Mesodermal cell (in vitro differentiated cells): ENCODE measurements around the gene SMIM13. TPM values are rescaled to one million over a fixed set of nuclear protein-coding genes. Genes with fewer than 3 reads are reported as not detected.

Experiments
- H3K27ac ChIP-seq: 2 replicates; pipeline ENCODE4 v1.7.0; 2013; ENCODE audit warnings: mild to moderate bottlenecking, low read depth, low read length, moderate library complexity; ENCODE audit not compliant: severe bottlenecking
- H3K36me3 ChIP-seq: 2 replicates; pipeline ENCODE4 v1.7.1; 2013; ENCODE audit warnings: mild to moderate bottlenecking, low read length, moderate library complexity; ENCODE audit not compliant: control insufficient read depth, insufficient read depth
- H3K4me1 ChIP-seq: one replicate; pipeline ENCODE4 v1.7.1; 2013; ENCODE audit warnings: mild to moderate bottlenecking, low read length; ENCODE audit not compliant: insufficient read depth, control insufficient read depth, poor library complexity, severe bottlenecking
- H3K4me3 ChIP-seq: 2 replicates; pipeline ENCODE4 v1.7.0; 2013; ENCODE audit warnings: low read length, control low read depth, mild to moderate bottlenecking; ENCODE audit not compliant: insufficient read depth, poor library complexity, severe bottlenecking; ENCODE audit errors: extremely low read depth
- H3K9me3 ChIP-seq: 2 replicates; pipeline ENCODE4 v1.7.1; 2013; ENCODE audit warnings: mild to moderate bottlenecking, low read length, moderate library complexity; ENCODE audit not compliant: control insufficient read depth
- WGBS, 2 experiments: methylation state at CpG; one replicate each; pipeline ENCODE4 v1.1.5; 2013; ENCODE audit warnings: missing lambda C conversion rate in 2 of 2; ENCODE audit not compliant: insufficient coverage in 2 of 2; 5-methylcytosine and 5-hydroxymethylcytosine counted together
- polyA plus RNA-seq, 2 experiments: library from polyadenylated mRNA; stranded (reverse); fragments of 50-300 nt; gene quantifications; one replicate each; pipeline ENCODE4 v1.2.3, GENCODE V29; 2013

Gene SMIM13
- 12.6 TPM for polyA plus RNA-seq (2013, experiment 1 of 2)
- polyA plus RNA-seq (2013, experiment 2 of 2) = 11.2 TPM

DNA sequence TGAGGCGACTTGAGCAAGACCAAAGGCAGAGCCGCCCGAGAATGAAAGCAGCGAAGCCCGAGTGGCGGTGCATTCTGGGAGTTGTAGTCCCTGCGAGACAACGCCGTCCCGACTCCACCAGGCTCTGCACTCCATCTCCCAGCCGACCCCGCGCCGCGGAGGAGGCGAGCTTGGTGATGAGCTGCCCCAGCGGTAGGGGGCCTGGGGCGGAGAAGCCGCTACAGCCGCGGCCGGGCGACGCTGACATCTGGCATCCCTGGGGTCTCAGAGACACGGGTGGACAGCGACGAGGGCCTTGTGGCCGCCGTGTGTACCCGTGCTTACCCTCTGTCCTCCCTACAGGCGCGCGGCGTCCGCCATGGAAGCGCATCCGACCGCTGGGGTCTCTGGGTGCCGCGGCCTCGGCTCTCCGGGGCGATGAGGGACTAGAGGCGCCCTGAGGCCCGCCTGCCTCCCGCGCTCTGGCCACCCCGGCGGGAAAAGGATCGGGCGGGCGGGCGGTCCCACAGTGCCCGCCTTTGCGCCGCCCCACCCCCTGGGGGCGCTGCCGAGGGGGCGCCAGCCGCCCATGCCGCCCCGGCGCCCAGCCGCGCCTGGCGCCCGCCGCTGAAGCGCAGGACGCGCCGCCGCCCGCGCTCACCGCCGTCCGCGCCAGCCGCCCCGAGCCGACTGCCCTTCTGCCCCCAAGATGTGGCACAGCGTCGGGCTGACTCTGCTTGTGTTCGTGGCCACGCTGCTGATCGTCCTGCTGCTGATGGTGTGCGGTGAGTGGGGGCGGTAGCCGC, at the start of gene SMIM13:
Gene SMIM13 (plus strand): TSS at position 209 of the 785 bp plus-strand sequence. CDS start 480 bp downstream, at position 689.
- Histone ChIP-seq H3K4me3 (peak within 1 kb of the TSS; percentile 80), H3K27ac (peak within 1 kb of the TSS; percentile 92), H3K36me3 (peaks cover 23% of the 10 kb centered on the region), H3K9me3 (no peaks in the 10 kb centered on the region), H3K4me1 (no peaks in the 10 kb centered on the region)
- 0 to 1% methylated on average over 57 to 78 of the region's 90 CpGs for WGBS, 2 experiments

DNA sequence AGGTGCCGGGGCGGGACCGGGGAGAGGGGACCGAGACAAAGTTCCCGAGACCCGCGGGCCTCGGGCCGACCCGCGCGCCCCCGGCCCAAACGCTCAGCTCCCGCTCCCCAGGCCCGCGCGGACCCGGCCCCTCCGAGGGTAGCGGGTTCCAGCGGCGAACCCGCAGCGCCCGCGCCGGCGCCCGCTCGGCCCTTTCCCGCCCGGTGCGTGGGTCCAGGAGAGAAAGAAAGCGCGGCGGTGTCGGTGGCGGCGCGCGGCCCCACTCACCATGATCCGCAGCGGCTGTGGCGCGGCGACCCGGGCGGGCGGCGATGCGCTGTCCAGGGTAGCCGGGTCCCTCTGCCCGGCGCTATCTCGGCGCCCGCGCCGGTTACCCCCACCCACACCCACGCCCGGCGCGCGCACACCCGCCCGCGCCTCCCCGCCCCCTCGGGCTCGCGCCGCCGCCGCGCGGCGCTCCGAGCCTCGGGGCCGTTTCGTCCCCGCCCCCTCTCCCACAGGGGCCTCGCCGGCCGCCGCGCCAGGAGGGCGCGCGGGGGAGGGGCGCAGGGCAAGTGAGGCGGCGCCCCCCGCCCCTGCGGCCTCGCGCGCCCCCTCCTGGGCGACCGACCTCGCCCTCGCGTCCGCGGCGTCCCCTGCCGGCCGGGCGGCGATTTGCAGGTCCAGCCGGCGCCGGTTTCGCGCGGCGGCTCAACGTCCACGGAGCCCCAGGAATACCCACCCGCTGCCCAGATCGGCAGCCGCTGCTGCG, 49.5 kb upstream of the SMIM13 start, which contains the start of gene ELOVL2:
Gene ELOVL2 (minus strand): TSS at position 345 of the 751 bp plus-strand sequence. CDS start 75 bp downstream, at position 270.
- H3K9me3 ChIP-seq = no peaks in the 10 kb centered on the region

DNA sequence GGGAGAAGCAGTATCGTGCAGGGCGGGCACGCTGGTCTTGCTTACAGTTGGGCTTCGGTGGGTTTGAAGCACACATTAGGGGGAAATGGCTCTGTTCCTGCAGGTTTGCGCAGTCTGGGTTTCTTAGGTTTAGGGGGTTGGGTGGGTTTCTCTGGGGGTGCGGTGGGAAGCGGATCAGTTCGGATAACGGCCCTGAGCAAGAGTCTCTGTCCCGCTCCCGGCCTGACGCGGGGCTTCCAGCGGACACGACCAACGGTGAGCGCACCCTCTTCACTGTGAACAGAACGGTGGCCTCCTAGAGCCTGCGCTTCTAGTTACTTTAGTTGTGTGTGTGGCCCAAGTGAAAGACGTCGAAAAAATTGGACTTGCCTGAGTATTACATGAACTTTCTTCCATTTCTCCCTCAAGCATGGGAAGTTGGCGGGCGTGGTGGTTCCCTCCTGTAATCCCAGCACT, 48.9 kb upstream of the SMIM13 start:
- no peaks in the 10 kb centered on the region for H3K9me3 ChIP-seq
- H3K4me3 ChIP-seq = peak overlapping the region; percentile 35
- no peak overlapping the region for H3K27ac ChIP-seq
- H3K4me1 ChIP-seq = peaks cover 11% of the 10 kb centered on the region
- no peaks in the 10 kb centered on the region for H3K36me3 ChIP-seq
- 49 to 87% methylated on average over 7 to 19 of the region's 23 CpGs for whole genome bisulfite sequencing, 2 experiments

More for the DNA sequence above, 49.5 kb upstream of the SMIM13 start, which contains the start of gene ELOVL2:
- Histone ChIP-seq H3K4me1 (peaks cover 12% of the 10 kb centered on the region), H3K27ac (no peak within 1 kb of the TSS), H3K36me3 (no peaks in the 10 kb centered on the region), H3K4me3 (peak within 1 kb of the TSS; percentile 63)
- WGBS, 2 experiments = 1 to 2% methylated on average over 48 to 98 of the region's 124 CpGs

DNA sequence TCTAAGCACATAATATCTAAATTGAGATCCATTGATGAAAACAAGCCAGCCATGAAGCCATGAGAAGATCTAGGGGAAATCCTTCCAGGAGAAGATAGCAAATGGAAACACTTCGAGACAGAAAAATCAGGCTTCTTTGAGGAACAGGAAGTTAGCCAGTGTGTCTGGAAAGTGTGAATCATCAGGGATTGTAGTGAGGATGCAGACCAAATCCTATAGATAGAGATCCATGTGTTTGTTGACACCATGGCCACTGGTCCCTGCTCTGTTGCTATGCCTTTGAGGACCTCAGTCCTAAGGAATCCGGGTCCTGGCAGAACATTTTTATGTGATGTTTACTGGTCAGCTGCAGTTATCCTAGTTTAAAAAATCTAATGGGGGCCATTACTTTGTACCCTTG, 42.9 kb upstream of the SMIM13 start:
- peak overlapping the region; percentile 93 for H3K27ac ChIP-seq
- peaks cover 18% of the 10 kb centered on the region for H3K4me1 ChIP-seq
- H3K4me3 ChIP-seq = no peak overlapping the region
- H3K36me3 ChIP-seq = no peaks in the 10 kb centered on the region
- WGBS, 2 experiments = 36 to 45% methylated on average over 2 of the region's 2 CpGs
- H3K9me3 ChIP-seq = no peaks in the 10 kb centered on the region

DNA sequence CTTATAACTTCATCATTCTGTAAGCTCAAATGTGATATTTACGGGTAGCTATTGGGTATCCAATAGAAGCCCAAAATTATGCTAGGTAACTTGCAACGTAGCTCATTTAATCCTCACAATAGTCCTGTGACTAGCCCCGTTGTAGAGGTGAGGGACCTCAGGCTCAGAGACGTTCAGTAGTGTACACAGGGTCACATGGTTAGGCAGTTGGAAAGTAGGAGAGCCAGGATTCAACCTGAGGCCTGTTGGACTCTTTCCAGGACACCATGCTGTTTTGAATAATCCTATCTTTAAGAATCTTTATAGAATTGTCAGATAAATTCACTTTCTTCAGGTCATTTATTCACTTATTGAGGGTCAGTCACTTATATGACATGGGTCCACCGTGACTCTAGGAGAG, 40.3 kb upstream of the SMIM13 start:
- Histone ChIP-seq H3K36me3 (no peaks in the 10 kb centered on the region), H3K4me3 (no peak overlapping the region), H3K9me3 (no peaks in the 10 kb centered on the region), H3K27ac (no peak overlapping the region), H3K4me1 (peaks cover 26% of the 10 kb centered on the region)
- WGBS, 2 experiments = 89 to 100% methylated on average over 5 of the region's 5 CpGs

DNA sequence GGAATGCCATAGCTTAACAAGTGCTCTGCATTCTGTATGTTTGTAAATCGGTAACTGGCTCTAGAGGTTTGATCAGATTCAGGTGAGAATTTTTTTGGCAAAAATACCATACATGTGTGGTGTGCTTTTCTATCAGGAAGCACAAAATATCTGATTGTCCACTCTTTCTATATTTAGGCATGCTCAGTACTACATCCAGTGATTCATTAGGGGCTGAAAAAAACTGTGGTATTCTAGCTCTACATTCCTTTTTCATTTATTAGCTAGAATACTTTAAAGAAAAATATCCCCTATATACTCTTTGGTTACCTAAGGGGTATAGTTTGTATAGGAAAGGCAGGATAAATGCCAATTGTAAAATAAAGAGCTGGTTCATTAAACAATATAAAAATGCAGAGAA, 38.9 kb upstream of the SMIM13 start:
- Histone ChIP-seq H3K4me1 (peaks cover 26% of the 10 kb centered on the region), H3K36me3 (no peaks in the 10 kb centered on the region), H3K9me3 (no peaks in the 10 kb centered on the region), H3K27ac (peak overlapping the region; percentile 90), H3K4me3 (no peak overlapping the region)
- WGBS, 2 experiments = 80 to 100% methylated on average over 1 of the region's 1 CpG

DNA sequence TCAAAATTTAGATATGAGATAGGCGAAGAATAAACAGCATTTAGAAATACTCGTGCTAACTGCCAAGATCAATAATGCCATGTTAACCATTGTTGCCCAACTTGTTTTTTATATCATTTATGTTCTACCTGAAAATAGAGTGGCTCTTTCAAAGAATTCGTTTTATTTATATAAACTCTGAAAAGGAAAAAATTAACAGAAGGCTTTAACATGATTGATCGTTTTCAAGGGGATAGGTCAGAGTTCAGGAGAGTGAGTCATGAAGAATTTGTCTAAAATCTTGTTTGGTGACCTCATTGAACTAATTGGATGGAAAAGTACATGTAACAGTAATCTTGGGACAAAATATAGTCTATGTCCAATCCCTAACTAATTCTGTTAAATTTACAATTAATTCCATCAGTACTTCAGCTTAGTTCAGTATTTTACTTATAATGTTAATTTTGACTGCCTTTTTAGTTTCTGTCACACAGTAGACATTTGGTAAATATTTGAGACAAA, 38.5 kb upstream of the SMIM13 start:
- H3K4me1 ChIP-seq = peaks cover 26% of the 10 kb centered on the region
- no peaks in the 10 kb centered on the region for H3K9me3 ChIP-seq
- no peaks in the 10 kb centered on the region for H3K36me3 ChIP-seq
- H3K27ac ChIP-seq = peak overlapping the region; percentile 90
- H3K4me3 ChIP-seq = no peak overlapping the region
- WGBS, 2 experiments = 60 to 64% methylated on average over 1 of the region's 4 CpGs

DNA sequence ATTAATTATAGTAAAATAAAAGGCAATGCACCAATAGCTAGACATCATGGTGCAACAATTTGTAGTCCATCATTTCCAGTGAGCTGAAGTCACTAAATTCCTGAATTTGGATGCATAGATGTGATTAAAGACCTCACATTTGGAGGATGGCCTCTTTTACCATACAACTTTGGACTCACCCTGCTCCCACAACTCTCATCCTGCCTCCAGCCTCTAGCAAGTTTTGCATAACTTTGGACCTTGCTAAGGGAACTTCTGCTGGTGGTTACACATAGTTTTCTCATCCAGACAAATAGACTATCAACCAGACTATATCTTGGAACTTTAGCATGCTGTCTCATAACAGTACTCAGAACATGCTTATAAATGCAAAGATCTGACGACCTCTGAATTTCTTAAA, 36.8 kb upstream of the SMIM13 start:
- Histone ChIP-seq H3K9me3 (no peaks in the 10 kb centered on the region), H3K4me3 (no peak overlapping the region), H3K27ac (no peak overlapping the region), H3K4me1 (peaks cover 19% of the 10 kb centered on the region), H3K36me3 (no peaks in the 10 kb centered on the region)
- 60% methylated on average over 1 of the region's 1 CpG; no CpG with 5 or more reads in 1 of the 2 experiments for WGBS, 2 experiments

DNA sequence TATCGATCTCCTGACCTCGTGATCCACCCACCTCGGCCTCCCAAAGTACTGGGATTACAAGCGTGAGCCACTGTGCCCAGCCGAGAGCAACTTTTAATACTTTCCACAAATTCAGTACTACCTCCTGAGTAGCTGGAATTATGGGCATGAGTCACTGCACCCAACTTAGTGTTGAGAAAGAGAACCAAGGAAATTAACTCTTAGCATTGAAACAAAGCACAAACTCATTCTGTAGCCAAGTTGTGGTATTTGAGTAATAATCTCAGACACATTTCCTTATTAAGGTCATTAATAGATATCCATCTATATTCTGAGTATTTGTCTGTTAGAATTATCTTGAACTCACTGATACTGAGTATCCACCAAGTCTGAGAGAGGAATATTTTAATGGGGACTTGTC, 35.2 kb upstream of the SMIM13 start:
- Histone ChIP-seq H3K4me3 (no peak overlapping the region), H3K9me3 (no peaks in the 10 kb centered on the region), H3K4me1 (peaks cover 18% of the 10 kb centered on the region), H3K27ac (no peak overlapping the region), H3K36me3 (no peaks in the 10 kb centered on the region)
- 93% methylated on average over 5 of the region's 5 CpGs; no CpG with 5 or more reads in 1 of the 2 experiments for WGBS, 2 experiments

DNA sequence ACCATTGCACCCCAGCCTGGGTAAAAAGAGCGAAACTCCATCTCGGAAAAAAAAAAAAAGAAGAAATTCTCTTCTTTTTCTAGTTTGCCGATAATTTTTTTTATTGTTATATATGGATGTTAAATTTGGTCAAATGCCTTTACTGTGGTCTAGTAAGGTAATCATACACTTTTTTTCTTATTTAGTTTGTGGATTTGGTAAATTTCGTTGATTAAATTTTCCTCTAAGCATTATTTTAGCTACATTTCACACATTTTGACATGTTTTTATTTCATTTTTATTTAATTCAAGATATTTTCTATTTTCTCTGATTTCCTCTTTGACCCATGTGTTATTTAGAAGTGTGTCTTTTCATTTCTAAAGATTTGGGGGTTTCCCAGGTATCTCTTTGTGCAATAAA, 31.6 kb upstream of the SMIM13 start:
- Histone ChIP-seq H3K4me3 (no peak overlapping the region), H3K27ac (no peak overlapping the region)
- WGBS, 2 experiments = 80% methylated on average over 2 of the region's 4 CpGs; no CpG with 5 or more reads in 1 of the 2 experiments

More for the DNA sequence above, 31.6 kb upstream of the SMIM13 start:
- H3K4me1 ChIP-seq = no peaks in the 10 kb centered on the region
- H3K9me3 ChIP-seq = no peaks in the 10 kb centered on the region
- H3K36me3 ChIP-seq = no peaks in the 10 kb centered on the region
